ENCODE data around the gene PTER.

The PTER gene

GRCh38 chr10:16545116-16545736, 108.4 kb downstream of the PTER start:
- DNase-seq = no peak

- no peak for DNase-seq
These were observed 111.2 kb downstream of the PTER start for GRCh38 chr10:16547973-16548372.

- DNase-seq = no peak
These were observed 122.5 kb downstream of the PTER start for GRCh38 chr10:16559236-16559773.

GRCh38 chr10:16562891-16563290, 126.1 kb downstream of the PTER start:
- no peak for DNase-seq
